Measurements from ENCODE around the gene SRP54.

DNA sequence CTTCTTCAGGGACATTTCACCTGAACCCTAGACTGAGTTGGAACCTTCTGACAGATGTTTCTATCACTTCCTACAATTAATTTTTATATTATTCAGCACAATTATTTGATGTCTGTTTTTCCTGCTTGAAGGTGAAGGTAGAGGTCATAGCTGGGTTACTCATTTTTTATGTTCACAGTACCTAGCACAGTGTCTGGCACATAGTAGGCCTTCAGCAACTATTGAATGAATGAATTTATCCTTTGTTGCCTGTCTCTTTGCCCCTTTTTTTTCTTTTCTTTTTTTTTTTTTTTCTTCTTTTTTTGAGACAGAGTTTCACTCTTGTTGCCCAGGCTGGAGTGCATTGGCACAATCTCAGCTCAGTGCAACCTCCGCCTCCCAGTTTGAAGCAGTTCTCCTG, 33.8 kb downstream of the SRP54 start:
- TF ChIP-seq, protein P1, sequence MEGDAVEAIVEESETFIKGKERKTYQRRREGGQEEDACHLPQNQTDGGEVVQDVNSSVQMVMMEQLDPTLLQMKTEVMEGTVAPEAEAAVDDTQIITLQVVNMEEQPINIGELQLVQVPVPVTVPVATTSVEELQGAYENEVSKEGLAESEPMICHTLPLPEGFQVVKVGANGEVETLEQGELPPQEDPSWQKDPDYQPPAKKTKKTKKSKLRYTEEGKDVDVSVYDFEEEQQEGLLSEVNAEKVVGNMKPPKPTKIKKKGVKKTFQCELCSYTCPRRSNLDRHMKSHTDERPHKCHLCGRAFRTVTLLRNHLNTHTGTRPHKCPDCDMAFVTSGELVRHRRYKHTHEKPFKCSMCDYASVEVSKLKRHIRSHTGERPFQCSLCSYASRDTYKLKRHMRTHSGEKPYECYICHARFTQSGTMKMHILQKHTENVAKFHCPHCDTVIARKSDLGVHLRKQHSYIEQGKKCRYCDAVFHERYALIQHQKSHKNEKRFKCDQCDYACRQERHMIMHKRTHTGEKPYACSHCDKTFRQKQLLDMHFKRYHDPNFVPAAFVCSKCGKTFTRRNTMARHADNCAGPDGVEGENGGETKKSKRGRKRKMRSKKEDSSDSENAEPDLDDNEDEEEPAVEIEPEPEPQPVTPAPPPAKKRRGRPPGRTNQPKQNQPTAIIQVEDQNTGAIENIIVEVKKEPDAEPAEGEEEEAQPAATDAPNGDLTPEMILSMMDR (conservative IDR thresholded peaks at IDR 0.05; ENCODE audit: low read depth, low read length), result no peak
- no peak for TF ChIP-seq EZH2 (IDR thresholded peaks at IDR 0.05; ENCODE audit: low read length, unreplicated experiment)
- no peak for TF ChIP-seq EZH2phosphoT487 (IDR thresholded peaks at IDR 0.05; ENCODE audit: borderline replicate concordance, low read length)
